ENCODE data around the gene IGF2BP2. TPM values are rescaled to one million over a fixed set of nuclear protein-coding genes. Genes with fewer than 3 reads are reported as not detected.

Gene IGF2BP2
- total and polyA plus RNA-seq, 9 of the 15 experiments (the other 6 are each of a cell fraction or from before 2014, with no cell fraction given) = 3.2 to 59.6 (median 30.5) TPM

- H3K9me1 ChIP-seq (ENCODE audit: control insufficient read depth, insufficient read depth, low read length) = no peaks in the 10 kb centered on the region
- no peak overlapping the region for H3K4me3 ChIP-seq
- no peaks in the 10 kb centered on the region for H3K9me3 ChIP-seq (replicated peaks; ENCODE audit: control insufficient read depth, insufficient read depth, low read depth, low read length)
- H3K27me3 ChIP-seq (ENCODE audit: control insufficient read depth in 2 of 2, insufficient read depth in 2 of 2, low read length in 2 of 2) = no peaks in the 10 kb centered on the region
- H3K27ac ChIP-seq (ENCODE audit: extremely low read depth, low read depth, low read length) = no peak overlapping the region
- H3K36me3 ChIP-seq (ENCODE audit: control insufficient read depth, insufficient read depth, low read length) = peaks cover 5% of the 10 kb centered on the region; the same call in 1 of the 3 replicates
- H3K4me1 ChIP-seq (replicated peaks in 1 of 2; ENCODE audit: control insufficient read depth in 2 of 2, insufficient read depth in 2 of 2, low read length in 2 of 2) = peaks cover 8 to 21% of the 10 kb centered on the region in 2 experiments
- ChIA-PET POLR2A (no interaction called here), CTCF (ENCODE audit: low intra/inter-chr PET ratio) (no interaction called here)
- WGBS (ENCODE audit: insufficient coverage, low coverage, missing lambda C conversion rate) = 63% methylated on average over 5 of the region's 5 CpGs
- FAIRE-seq = no peak
- no peak overlapping the region for H3K9ac ChIP-seq (ENCODE audit: insufficient read depth in 1 of 2, low read depth in 2 of 2, low read length in 2 of 2)
- no peak overlapping the region for H3K4me2 ChIP-seq (ENCODE audit: insufficient read depth, low read length)
- ATAC-seq = no peak
- intact Hi-C loops (cut with micrococcal nuclease) = no loop called here
- in situ Hi-C loops (cut with MboI) = no loop called here
- H3K79me2 ChIP-seq (ENCODE audit: control insufficient read depth, insufficient read depth, low read length) = peaks cover 60% of the 10 kb centered on the region
- BruUV-seq (replicated peaks) = no TSS peak
- H4K20me1 ChIP-seq (replicated peaks; ENCODE audit: control insufficient read depth, insufficient read depth, low read length) = no peaks in the 10 kb centered on the region
- H2AFZ ChIP-seq (ENCODE audit: low read depth, low read length) = no peak overlapping the region
- no peak for DNase-seq (ENCODE audit: extremely low read depth in 1 of 4, low spot score in 3 of 4)
- no peak for TF ChIP-seq CHD4 (IDR thresholded peaks at IDR 0.05; ENCODE audit: insufficient read depth, insufficient replicate concordance, low read depth, low read length, poor library complexity, severe bottlenecking)
- TF ChIP-seq MEIS2 (IDR thresholded peaks at IDR 0.05; ENCODE audit: partially characterized antibody) = peak; percentile 85
- no peak for TF ChIP-seq DMBX1 (CRISPR knock-in tag; IDR thresholded peaks at IDR 0.05; ENCODE audit: borderline replicate concordance)
- TF ChIP-seq MGA (IDR thresholded peaks at IDR 0.05) = 0 out of 2 replicates have a peak, but pooled peaks have one; percentile 14
- TF ChIP-seq, protein P1, sequence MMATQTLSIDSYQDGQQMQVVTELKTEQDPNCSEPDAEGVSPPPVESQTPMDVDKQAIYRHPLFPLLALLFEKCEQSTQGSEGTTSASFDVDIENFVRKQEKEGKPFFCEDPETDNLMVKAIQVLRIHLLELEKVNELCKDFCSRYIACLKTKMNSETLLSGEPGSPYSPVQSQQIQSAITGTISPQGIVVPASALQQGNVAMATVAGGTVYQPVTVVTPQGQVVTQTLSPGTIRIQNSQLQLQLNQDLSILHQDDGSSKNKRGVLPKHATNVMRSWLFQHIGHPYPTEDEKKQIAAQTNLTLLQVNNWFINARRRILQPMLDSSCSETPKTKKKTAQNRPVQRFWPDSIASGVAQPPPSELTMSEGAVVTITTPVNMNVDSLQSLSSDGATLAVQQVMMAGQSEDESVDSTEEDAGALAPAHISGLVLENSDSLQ (IDR thresholded peaks at IDR 0.05) = peak; percentile 51
- TF ChIP-seq, protein P2, sequence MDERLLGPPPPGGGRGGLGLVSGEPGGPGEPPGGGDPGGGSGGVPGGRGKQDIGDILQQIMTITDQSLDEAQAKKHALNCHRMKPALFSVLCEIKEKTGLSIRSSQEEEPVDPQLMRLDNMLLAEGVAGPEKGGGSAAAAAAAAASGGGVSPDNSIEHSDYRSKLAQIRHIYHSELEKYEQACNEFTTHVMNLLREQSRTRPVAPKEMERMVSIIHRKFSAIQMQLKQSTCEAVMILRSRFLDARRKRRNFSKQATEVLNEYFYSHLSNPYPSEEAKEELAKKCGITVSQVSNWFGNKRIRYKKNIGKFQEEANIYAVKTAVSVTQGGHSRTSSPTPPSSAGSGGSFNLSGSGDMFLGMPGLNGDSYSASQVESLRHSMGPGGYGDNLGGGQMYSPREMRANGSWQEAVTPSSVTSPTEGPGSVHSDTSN (CRISPR knock-in tag; IDR thresholded peaks at IDR 0.05; ENCODE audit: low read depth) = no peak
- TF ChIP-seq, protein P2 (tag; conservative IDR thresholded peaks at IDR 0.05; ENCODE audit: low read depth) = peak; percentile 57
These were observed 74.1 kb downstream of the IGF2BP2 start for GRCh38 chr3:185750702-185751101.
